OCI-LY7 (cell line): ENCODE results near the gene RASAL2. TPM values are rescaled to one million over a fixed set of nuclear protein-coding genes. Genes with fewer than 3 reads are reported as not detected.
A peak's percentile ranks its signal among the peaks of the same experiment; 100 is the strongest.
"Not testable (repeated sequence)": the region's sequence is repeated elsewhere in the genome, so short reads cannot be mapped to it uniquely, and the experiment has no call there.

Experiments used
- BruUV-seq: library from RNA; stranded (reverse); fragments of 400-500 nt; replicated peaks from 2 replicates; lab custom pipeline; 2021; lab: Mats Ljungman, UMichigan
- CTCF ChIA-PET: fragments of 300-600 bp; sonication (Branson Sonifier 250); formaldehyde crosslinking; loops from one replicate; lab custom pipeline; 2022; ENCODE audit warnings: antibody characterized with exemption; ENCODE audit not compliant: unreplicated experiment; lab: Charles Lee
- POLR2A ChIA-PET: fragments of 300-600 bp; sonication (Branson Sonifier 250); formaldehyde crosslinking; loops from one replicate; lab custom pipeline; 2022; ENCODE audit warnings: antibody characterized with exemption; lab: Charles Lee
- DNase-seq: peaks from one replicate; pipeline ENCODE4 v3.0.0-alpha.2; 2015; ENCODE audit warnings: low spot score
- H2AFZ ChIP-seq: fragments of 200-600 bp; sonication (generic), shearing (Covaris generic); 2 replicates; pipeline ENCODE4 v1.6.1; 2014; ENCODE audit warnings: mild to moderate bottlenecking, antibody characterized with exemption, low read length, moderate library complexity
- H3K27ac ChIP-seq: fragments of 200-600 bp; sonication (generic); 2 replicates; pipeline ENCODE4 v1.5.1; 2014; ENCODE audit warnings: mixed run types, low read depth, mild to moderate bottlenecking, moderate library complexity, low read length, inconsistent platforms; ENCODE audit not compliant: poor library complexity, severe bottlenecking
- H3K36me3 ChIP-seq: fragments of 200-600 bp; sonication (generic); 2 replicates; pipeline ENCODE4 v1.6.1; 2014; ENCODE audit warnings: mild to moderate bottlenecking, antibody characterized with exemption, low read length, moderate library complexity, mixed read lengths; ENCODE audit not compliant: insufficient read depth
- H3K4me1 ChIP-seq: fragments of 200-600 bp; sonication (generic); 2 replicates; pipeline ENCODE4 v1.5.1; 2014; ENCODE audit warnings: mild to moderate bottlenecking, low read length; ENCODE audit not compliant: insufficient read depth, poor library complexity, severe bottlenecking
- H3K4me2 ChIP-seq: fragments of 200-600 bp; sonication (generic); 2 replicates; pipeline ENCODE4 v1.6.1; 2014; ENCODE audit warnings: mild to moderate bottlenecking, low read length
- H3K4me3 ChIP-seq: fragments of 200-600 bp; sonication (generic); 2 replicates; pipeline ENCODE4 v1.5.1; 2014; ENCODE audit warnings: mild to moderate bottlenecking, low read depth, low read length; ENCODE audit not compliant: poor library complexity, severe bottlenecking
- H3K79me2 ChIP-seq: fragments of 200-600 bp; sonication (generic); 2 replicates; pipeline ENCODE4 v1.6.1; 2016; ENCODE audit warnings: low read depth, mild to moderate bottlenecking, low read length, moderate library complexity, mixed read lengths; ENCODE audit not compliant: insufficient read depth
- H3K9me2 ChIP-seq: fragments of 200-600 bp; sonication (generic); 2 replicates; pipeline ENCODE4 v1.6.1; 2016; ENCODE audit warnings: mild to moderate bottlenecking, low read length, mixed read lengths; ENCODE audit not compliant: insufficient read depth
- H3K9me3 ChIP-seq: fragments of 200-600 bp; sonication (generic); 2 replicates; pipeline ENCODE4 v1.6.1; 2014; ENCODE audit warnings: mild to moderate bottlenecking, mixed run types, low read length, mixed read lengths
- H4K20me1 ChIP-seq: fragments of 200-600 bp; sonication (generic); 2 replicates; pipeline ENCODE4 v1.6.1; 2014; ENCODE audit warnings: mild to moderate bottlenecking, antibody characterized with exemption, low read length, moderate library complexity, mixed read lengths; ENCODE audit not compliant: insufficient read depth
- EZH2phosphoT487 ChIP-seq: fragments of 200-600 bp; sonication (generic); IDR thresholded peaks from 2 replicates; pipeline ENCODE4 v1.6.1; 2018; ENCODE audit warnings: low read depth, borderline replicate concordance, mild to moderate bottlenecking, mixed run types, antibody characterized with exemption, low read length, moderate library complexity, mixed read lengths
- intact Hi-C: fragments of 100-400 bp; cut with micrococcal nuclease; formaldehyde crosslinking; loops from one replicate; pipeline ENCODE4 v1.10.0; 2022; ENCODE audit not compliant: unreplicated experiment
- total RNA-seq, 2 experiments: library from RNA; depleted of rRNA in 1 of 2; stranded (reverse); fragments of >200 nt in 1 of 2; shearing (Covaris generic) in 1 of 2; gene quantifications; 2 replicates each; pipeline ENCODE4 v1.2.3, GENCODE V29; 2014 to 2022
- TF ChIP-seq, protein P1 (sequence below): fragments of 200-600 bp; sonication (generic); conservative IDR thresholded peaks from 2 replicates; pipeline ENCODE4 v1.5.1; 2014; ENCODE audit warnings: mild to moderate bottlenecking, antibody characterized with exemption, low read length, moderate library complexity, mixed read lengths

RASAL2 gene
- total RNA-seq, 2 experiments from 2014 or later, result 0.09 to 0.27 TPM

DNA sequence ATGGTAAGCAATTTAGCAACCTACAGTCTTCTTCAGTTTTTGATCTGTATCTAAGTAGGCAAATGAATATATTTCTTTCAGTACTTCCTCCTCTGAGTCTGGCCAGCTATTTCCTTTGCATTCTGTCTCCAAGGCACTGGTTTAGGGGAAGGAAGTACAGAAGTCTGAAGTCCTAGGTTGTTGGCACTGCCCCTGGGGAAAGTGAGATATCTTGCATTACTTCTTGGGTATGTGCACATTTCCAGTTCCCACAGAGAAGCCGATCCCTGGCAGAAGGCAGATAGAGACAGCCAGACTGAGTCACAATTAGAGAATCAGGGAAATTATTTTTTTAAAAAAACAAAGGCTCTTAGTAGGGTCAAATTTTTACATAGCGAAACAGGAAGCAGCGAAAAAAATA, 98.8 kb downstream of the RASAL2 start:
- no peaks in the 10 kb centered on the region for H3K36me3 ChIP-seq
- CTCF ChIA-PET, result no interaction called here
- no peak for TF ChIP-seq EZH2phosphoT487
- TF ChIP-seq, protein P1, sequence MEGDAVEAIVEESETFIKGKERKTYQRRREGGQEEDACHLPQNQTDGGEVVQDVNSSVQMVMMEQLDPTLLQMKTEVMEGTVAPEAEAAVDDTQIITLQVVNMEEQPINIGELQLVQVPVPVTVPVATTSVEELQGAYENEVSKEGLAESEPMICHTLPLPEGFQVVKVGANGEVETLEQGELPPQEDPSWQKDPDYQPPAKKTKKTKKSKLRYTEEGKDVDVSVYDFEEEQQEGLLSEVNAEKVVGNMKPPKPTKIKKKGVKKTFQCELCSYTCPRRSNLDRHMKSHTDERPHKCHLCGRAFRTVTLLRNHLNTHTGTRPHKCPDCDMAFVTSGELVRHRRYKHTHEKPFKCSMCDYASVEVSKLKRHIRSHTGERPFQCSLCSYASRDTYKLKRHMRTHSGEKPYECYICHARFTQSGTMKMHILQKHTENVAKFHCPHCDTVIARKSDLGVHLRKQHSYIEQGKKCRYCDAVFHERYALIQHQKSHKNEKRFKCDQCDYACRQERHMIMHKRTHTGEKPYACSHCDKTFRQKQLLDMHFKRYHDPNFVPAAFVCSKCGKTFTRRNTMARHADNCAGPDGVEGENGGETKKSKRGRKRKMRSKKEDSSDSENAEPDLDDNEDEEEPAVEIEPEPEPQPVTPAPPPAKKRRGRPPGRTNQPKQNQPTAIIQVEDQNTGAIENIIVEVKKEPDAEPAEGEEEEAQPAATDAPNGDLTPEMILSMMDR, result no peak
- intact Hi-C loops, result loop anchor here (5.0 kb wide), 1 partner anchor 160 kb away; no protein-coding TSS in a partner anchor
- H3K27ac ChIP-seq, result no peak overlapping the region
- H3K9me3 ChIP-seq, result no peaks in the 10 kb centered on the region
- no TSS peak for BruUV-seq
- POLR2A ChIA-PET, result interaction anchor here (0.6 kb wide), 1 partner anchor 28 kb away, joined by 3 read pairs; no protein-coding TSS in a partner anchor
- H3K4me3 ChIP-seq, result no peak overlapping the region
- DNase-seq, result peak; percentile 5
- 0 out of 2 replicates have a peak overlapping the region, but pooled peaks have one; percentile 24 for H3K4me2 ChIP-seq
- H2AFZ ChIP-seq, result peak overlapping the region; percentile 69
- no peaks in the 10 kb centered on the region for H4K20me1 ChIP-seq
- no peaks in the 10 kb centered on the region for H3K4me1 ChIP-seq
- no peaks in the 10 kb centered on the region for H3K9me2 ChIP-seq
- no peaks in the 10 kb centered on the region for H3K79me2 ChIP-seq

DNA sequence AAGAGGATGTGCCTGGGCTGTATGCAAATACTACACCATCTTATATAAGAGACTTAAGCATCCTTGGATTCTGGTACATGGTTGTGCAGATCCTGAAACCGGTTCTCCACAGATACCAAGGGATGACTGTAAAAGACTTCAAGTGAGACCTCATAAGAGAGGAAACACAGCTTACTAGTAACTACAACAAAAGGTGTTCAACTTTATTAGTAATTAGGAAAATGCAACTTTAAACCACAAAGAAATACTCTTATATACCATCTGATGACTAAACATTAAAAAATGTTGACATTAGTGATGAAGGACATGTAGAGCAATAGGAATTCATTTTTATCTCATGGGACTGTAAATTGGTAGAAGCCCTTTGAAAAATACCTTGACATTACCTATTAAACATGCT, 102.7 kb downstream of the RASAL2 start:
- intact Hi-C loops, result no loop called here
- Histone ChIP-seq H3K4me3 (no peak overlapping the region), H3K4me1 (no peaks in the 10 kb centered on the region), H3K9me3 (no peaks in the 10 kb centered on the region), H3K27ac (no peak overlapping the region), H3K4me2 (no peak overlapping the region), H3K36me3 (no peaks in the 10 kb centered on the region), H3K9me2 (no peaks in the 10 kb centered on the region), H2AFZ (no peak overlapping the region), H4K20me1 (no peaks in the 10 kb centered on the region), H3K79me2 (no peaks in the 10 kb centered on the region)
- TF ChIP-seq, protein P1, result no peak
- TF ChIP-seq EZH2phosphoT487, result no peak
- no peak for DNase-seq
- CTCF ChIA-PET, result no interaction called here
- BruUV-seq, result no TSS peak
- POLR2A ChIA-PET, result no interaction called here

DNA sequence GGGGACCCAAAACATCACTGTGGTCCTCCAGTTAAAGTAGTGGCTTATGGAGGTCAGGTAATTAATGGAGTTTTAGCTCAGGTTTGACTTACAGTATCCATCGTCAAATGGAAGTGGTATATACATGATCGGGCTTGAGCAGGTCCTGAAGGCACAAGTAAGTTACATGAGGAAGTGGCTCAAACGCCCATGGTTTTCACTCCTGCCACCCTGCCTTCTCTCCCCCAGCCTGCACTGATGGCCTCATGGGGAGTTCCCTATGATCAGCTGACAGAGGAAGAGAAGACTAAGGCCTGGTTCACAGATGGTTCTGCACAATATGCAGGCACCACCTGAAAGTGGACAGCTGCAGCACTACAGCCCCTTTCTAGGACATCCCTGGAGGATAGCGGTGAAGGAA, 108.2 kb downstream of the RASAL2 start:
- H4K20me1 ChIP-seq, H3K79me2 ChIP-seq, H3K4me2 ChIP-seq, H3K4me1 ChIP-seq, H3K4me3 ChIP-seq, DNase-seq, CTCF ChIA-PET, POLR2A ChIA-PET, H3K27ac ChIP-seq, H3K9me3 ChIP-seq, H3K36me3 ChIP-seq, BruUV-seq, H2AFZ ChIP-seq, intact Hi-C loops, H3K9me2 ChIP-seq: not testable (repeated sequence)

DNA sequence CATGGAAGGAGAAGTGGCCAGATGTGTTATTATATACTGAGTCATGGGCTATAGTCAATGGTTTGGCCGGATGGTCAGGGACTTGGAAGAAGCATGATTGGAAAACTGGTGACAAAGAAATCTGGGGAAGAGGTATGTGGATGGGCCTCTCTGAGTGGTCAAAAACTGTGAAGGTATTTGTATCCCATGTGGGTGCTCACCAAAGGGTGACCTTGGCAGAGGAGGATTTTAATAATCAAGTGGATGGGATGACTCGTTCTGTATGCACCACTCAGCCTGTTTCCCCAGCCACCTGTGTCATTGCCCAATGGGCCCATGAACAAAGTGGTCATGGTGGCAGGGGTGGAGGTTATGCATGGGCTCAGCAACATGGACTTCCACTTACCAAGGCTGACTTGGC, 108.6 kb downstream of the RASAL2 start:
- BruUV-seq, H2AFZ ChIP-seq, H4K20me1 ChIP-seq, H3K4me2 ChIP-seq, H3K36me3 ChIP-seq, H3K4me3 ChIP-seq, POLR2A ChIA-PET, H3K79me2 ChIP-seq, intact Hi-C loops, H3K9me3 ChIP-seq, H3K9me2 ChIP-seq, H3K27ac ChIP-seq, CTCF ChIA-PET, DNase-seq, H3K4me1 ChIP-seq: not testable (repeated sequence)

DNA sequence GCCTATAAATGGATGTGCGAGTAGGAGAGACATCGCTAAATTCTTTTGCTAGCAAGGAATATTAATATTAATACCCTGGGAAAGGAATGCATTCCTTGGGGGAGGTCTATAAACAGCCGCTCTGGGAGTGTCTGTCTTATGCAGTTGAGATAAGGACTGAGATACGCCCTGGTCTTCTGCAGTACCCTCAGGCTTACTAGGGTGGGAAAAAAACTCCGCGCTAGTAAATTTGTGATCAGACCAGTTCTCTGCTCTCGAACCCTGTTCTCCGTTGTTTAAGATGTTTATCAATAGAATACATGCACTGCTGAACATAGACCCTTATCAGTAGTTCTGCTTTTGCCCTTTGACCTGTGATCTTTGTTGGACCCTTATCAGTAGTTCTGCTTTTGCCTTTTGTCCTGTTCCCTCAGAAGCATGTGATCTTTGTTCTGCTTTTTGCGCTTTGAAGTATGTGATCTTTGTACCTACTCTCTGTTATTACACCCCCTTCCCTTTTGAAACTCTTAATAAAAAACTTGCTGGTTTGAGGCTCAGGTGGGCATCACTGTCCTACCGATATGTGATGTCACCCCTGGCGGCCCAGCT, 114.5 kb downstream of the RASAL2 start:
- H3K4me1 ChIP-seq, H3K4me2 ChIP-seq, H3K79me2 ChIP-seq, POLR2A ChIA-PET, DNase-seq, H3K9me2 ChIP-seq, BruUV-seq, H2AFZ ChIP-seq, H4K20me1 ChIP-seq, H3K9me3 ChIP-seq, CTCF ChIA-PET, H3K4me3 ChIP-seq, H3K27ac ChIP-seq, intact Hi-C loops, H3K36me3 ChIP-seq: not testable (repeated sequence)
